Activated T-cell treated with anti-CD3 and anti-CD28 coated beads, Interleukin-2, amount 50 U/mL, for 48 hours (primary cell): Measurements from ENCODE around the gene POU3F2.

Experiments
- DNase-seq, 2 experiments: peaks; one replicate each; pipeline ENCODE4 v3.0.0-alpha.2; 2020

Gene POU3F2

GRCh38 chr6:98844244-98845210, 10.2 kb downstream of the POU3F2 start:
- DNase-seq = no peak

GRCh38 chr6:98845211-98846020, 11.0 kb downstream of the POU3F2 start:
- peak; percentile 81 to 84 for DNase-seq

- DNase-seq = no peak
Observed at GRCh38 chr6:98846021-98846380, 11.6 kb downstream of the POU3F2 start.

GRCh38 chr6:98847416-98847778, 13.0 kb downstream of the POU3F2 start:
- no peak for DNase-seq

- DNase-seq = peak in 1 of 2 experiments; percentile 27
Observed at GRCh38 chr6:98847779-98848538, 13.6 kb downstream of the POU3F2 start.

GRCh38 chr6:98848539-98849242, 14.3 kb downstream of the POU3F2 start:
- no peak for DNase-seq

GRCh38 chr6:98864497-98864896, 30.1 kb downstream of the POU3F2 start:
- DNase-seq = no peak

- no peak for DNase-seq
Observed at GRCh38 chr6:98871057-98871456, 36.7 kb downstream of the POU3F2 start.

GRCh38 chr6:98871821-98872220, 37.4 kb downstream of the POU3F2 start:
- DNase-seq = no peak

- DNase-seq = no peak
Observed at GRCh38 chr6:98875375-98875774, 41.0 kb downstream of the POU3F2 start.

GRCh38 chr6:98877250-98877649, 42.9 kb downstream of the POU3F2 start:
- no peak for DNase-seq

GRCh38 chr6:98880486-98880885, 46.1 kb downstream of the POU3F2 start:
- no peak for DNase-seq

- DNase-seq = no peak
Observed at GRCh38 chr6:98885330-98885729, 51.0 kb downstream of the POU3F2 start.

- no peak for DNase-seq
Observed at GRCh38 chr6:98887650-98888049, 53.3 kb downstream of the POU3F2 start.
